Right kidney (tissue), 1 donor: Measurements from ENCODE around the gene ZNF700.
"Not testable (repeated sequence)": the region's sequence is repeated elsewhere in the genome, so short reads cannot be mapped to it uniquely, and the experiment has no call there.

Experiments
- DNase-seq: peaks from one replicate; pipeline ENCODE4 v3.0.0-alpha.2; 2016

The ZNF700 gene

DNA sequence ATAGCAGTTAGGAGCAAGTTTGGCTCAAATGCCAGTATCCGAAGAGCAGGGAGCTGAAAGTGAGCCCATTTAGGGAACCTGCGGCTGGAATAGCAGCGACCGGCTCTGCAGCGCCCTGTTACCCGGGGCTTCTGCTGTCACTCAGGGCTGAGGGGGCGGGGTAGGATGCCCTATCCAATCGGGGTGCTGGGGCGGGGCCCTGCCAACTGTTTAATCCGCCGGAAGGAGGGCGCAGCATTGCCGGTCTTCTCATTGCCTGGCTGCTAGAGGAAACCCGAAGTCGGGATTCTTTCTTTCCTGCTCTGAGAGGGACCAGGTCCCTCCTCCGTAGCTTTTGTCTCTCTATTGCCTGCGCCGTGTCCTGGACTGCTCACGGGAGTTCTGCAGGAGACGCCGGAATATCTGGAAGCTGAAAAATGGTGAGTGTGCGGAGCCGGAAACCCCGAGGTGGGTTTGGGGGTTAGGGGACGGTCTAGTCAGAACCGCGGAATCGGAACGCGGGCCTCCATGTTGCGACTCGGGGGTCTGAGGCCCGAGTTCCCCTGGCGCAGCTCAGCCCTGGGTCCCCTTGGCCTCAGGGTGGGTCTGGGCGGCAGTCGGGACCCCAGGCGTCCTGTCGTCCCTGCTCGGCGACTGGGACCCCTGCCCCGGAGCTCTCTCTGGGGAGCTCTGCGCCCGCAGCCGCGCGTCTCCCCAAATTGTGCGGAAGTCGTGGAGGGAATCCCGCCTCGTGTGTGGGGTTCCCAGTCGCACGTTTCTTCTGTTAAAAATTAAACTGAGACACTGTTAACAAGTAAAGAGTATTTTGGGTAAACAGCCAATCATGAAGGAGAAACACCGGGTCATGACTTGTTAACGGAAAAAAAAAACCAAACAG, 62.7 kb downstream of the ZNF700 start:
- DNase-seq: peak; percentile 84

GRCh38 chr19:11989112-11989456, 64.2 kb downstream of the ZNF700 start:
- DNase-seq: no peak

GRCh38 chr19:11991921-11992320, 67.0 kb downstream of the ZNF700 start:
- not testable (repeated sequence) for DNase-seq

GRCh38 chr19:11995174-11995573, 70.3 kb downstream of the ZNF700 start:
- no peak for DNase-seq
